PFSK-1 (cell line): Measurements from ENCODE around the gene SRA1.

Experiments
- FOXP2 ChIP-seq: optimal IDR thresholded peaks from 2 replicates; pipeline ENCODE3; 2011; ENCODE audit warnings: borderline replicate concordance, control low read depth, inconsistent platforms; ENCODE audit not compliant: insufficient read depth; ENCODE audit errors: extremely low read length, extremely low read depth
- POLR2AphosphoS5 ChIP-seq: IDR thresholded peaks from 2 replicates; pipeline ENCODE4 v1.6.1; 2012; ENCODE audit warnings: low read depth, mild to moderate bottlenecking, control low read depth, low read length, moderate library complexity
- SIN3A ChIP-seq: IDR thresholded peaks from 2 replicates; pipeline ENCODE4 v1.6.1; 2012; ENCODE audit warnings: mild to moderate bottlenecking, low read length, moderate library complexity, borderline replicate concordance; ENCODE audit not compliant: insufficient read depth
- TAF1 ChIP-seq: IDR thresholded peaks from 2 replicates; pipeline ENCODE4 v1.6.1; 2012; ENCODE audit warnings: low read length, control low read depth, borderline replicate concordance; ENCODE audit not compliant: insufficient read depth
- TF ChIP-seq, protein P1 (sequence below), 2 experiments: IDR thresholded peaks; 2 replicates each; pipeline versions ENCODE4 v1.6.1 to v1.8.0; 2011 to 2012; ENCODE audit warnings: low read depth in 2 of 2, low read length in 2 of 2, control low read depth in 1 of 2, inconsistent platforms in 1 of 2, mild to moderate bottlenecking in 1 of 2, moderate library complexity in 1 of 2; ENCODE audit not compliant: insufficient read depth in 1 of 2

Gene SRA1

DNA sequence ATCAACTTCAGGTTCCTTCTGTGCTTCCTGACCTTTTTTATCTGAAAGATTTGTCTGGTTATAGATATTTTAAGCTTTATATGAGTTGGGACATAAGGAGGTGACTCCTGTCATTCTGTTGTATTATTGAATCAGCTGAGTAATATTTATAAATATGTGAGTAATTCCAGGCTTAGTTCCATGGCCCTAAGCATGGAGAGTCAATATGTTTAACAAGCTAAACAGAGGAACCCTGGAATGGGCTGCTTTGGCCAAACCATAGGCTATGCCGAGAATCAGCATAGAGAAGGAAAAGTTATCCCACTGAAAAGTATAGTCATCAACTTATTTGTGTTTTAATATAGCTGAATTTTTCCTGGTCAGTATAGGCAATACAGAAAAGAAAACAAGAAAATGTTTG is 17.0 kb downstream of the SRA1 start:
- no peak for TF ChIP-seq SIN3A
- TF ChIP-seq, protein P1, sequence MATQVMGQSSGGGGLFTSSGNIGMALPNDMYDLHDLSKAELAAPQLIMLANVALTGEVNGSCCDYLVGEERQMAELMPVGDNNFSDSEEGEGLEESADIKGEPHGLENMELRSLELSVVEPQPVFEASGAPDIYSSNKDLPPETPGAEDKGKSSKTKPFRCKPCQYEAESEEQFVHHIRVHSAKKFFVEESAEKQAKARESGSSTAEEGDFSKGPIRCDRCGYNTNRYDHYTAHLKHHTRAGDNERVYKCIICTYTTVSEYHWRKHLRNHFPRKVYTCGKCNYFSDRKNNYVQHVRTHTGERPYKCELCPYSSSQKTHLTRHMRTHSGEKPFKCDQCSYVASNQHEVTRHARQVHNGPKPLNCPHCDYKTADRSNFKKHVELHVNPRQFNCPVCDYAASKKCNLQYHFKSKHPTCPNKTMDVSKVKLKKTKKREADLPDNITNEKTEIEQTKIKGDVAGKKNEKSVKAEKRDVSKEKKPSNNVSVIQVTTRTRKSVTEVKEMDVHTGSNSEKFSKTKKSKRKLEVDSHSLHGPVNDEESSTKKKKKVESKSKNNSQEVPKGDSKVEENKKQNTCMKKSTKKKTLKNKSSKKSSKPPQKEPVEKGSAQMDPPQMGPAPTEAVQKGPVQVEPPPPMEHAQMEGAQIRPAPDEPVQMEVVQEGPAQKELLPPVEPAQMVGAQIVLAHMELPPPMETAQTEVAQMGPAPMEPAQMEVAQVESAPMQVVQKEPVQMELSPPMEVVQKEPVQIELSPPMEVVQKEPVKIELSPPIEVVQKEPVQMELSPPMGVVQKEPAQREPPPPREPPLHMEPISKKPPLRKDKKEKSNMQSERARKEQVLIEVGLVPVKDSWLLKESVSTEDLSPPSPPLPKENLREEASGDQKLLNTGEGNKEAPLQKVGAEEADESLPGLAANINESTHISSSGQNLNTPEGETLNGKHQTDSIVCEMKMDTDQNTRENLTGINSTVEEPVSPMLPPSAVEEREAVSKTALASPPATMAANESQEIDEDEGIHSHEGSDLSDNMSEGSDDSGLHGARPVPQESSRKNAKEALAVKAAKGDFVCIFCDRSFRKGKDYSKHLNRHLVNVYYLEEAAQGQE (IDR thresholded peaks at IDR 0.05; ENCODE audit: insufficient read depth in 1 of 2, low read depth in 2 of 2, low read length in 2 of 2) = no peak
- no peak for TF ChIP-seq TAF1
- TF ChIP-seq POLR2AphosphoS5 = no peak
- TF ChIP-seq FOXP2 = no peak

DNA sequence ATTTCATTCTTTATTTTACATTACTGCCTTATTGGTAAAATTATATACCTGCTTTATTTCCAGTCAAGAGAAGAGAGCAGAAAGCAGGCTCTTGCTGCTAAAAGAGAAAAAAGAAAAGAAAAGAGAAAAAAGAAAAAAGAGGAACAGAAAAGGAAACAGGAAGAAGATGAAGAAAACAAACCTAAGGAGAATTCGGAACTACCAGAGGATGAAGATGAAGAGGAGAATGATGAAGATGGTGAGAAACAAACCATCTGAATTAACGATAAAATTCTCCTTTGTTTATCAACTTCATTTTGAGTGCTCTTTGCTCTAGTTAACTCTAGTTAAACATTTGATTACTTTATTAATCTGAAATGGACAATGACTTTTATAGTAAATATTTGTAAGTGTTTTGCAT is 33.3 kb downstream of the SRA1 start:
- TF ChIP-seq POLR2AphosphoS5 = no peak
- TF ChIP-seq TAF1 = no peak
- TF ChIP-seq, protein P1 (IDR thresholded peaks at IDR 0.05; ENCODE audit: insufficient read depth in 1 of 2, low read depth in 2 of 2, low read length in 2 of 2) = no peak
- TF ChIP-seq SIN3A = no peak
- TF ChIP-seq FOXP2 = no peak

DNA sequence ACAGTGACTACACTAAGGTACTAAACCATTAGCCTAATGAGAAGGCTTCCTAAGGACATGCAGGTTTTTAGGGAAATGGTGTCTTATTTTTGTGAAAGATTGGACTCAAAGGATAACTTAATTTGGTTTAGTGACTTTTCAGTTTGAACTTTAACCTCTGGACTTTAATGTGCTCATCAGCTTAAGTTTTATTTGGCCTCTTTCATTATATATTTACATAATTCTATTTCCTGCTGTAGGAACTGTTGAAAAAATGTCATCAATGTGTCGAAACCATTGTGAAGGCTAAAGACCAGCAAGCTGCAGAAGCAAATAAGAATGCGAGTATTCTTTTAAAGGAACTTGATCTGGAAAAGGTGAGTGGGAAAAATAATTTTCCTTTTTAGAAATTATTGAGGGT is 44.1 kb downstream of the SRA1 start:
- TF ChIP-seq FOXP2 (no peak), POLR2AphosphoS5 (no peak), TAF1 (no peak), SIN3A (no peak)
- TF ChIP-seq, protein P1 (IDR thresholded peaks at IDR 0.05; ENCODE audit: insufficient read depth in 1 of 2, low read depth in 2 of 2, low read length in 2 of 2) = no peak

DNA sequence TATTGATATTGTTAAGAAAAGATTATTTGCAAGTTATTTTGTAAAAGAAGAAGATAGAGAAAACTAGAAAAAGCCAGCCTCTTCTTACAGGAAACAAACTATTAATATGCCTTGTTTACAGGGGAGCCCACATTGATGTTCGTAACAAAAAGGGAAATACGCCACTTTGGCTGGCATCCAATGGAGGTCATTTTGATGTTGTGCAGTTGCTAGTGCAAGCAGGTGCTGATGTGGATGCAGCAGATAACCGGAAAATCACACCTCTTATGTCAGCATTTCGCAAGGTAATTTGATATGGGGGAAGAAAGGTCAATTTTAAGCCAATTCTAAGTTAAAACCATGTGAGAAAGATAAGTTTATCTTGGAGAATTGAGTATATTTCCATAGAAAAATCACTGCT is 47.4 kb downstream of the SRA1 start:
- TF ChIP-seq TAF1 = no peak
- TF ChIP-seq, protein P1 (IDR thresholded peaks at IDR 0.05; ENCODE audit: insufficient read depth in 1 of 2, low read depth in 2 of 2, low read length in 2 of 2) = no peak
- no peak for TF ChIP-seq SIN3A
- no peak for TF ChIP-seq FOXP2
- no peak for TF ChIP-seq POLR2AphosphoS5

DNA sequence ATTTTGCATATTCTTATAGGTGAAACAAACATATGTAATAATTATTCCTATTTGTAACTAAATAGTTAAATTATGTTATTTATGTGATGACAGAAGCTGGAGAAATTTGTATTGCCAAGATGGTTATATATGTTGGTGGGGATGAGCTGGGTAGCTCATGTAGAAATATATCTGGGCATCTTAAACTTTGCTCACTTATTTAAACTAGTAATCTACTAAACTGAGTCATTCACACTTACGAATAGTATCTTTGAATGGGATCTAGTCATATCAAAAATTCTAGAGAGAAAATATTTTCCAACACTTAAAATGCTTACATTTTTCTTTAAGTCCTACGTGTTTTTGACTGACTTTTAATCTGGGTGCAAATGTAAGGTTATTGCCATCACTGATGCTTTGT is 54.4 kb downstream of the SRA1 start:
- TF ChIP-seq SIN3A (no peak), POLR2AphosphoS5 (no peak), FOXP2 (no peak), TAF1 (no peak)
- TF ChIP-seq, protein P1 (IDR thresholded peaks at IDR 0.05; ENCODE audit: insufficient read depth in 1 of 2, low read depth in 2 of 2, low read length in 2 of 2) = no peak
